HG02763 (cell line): ENCODE measurements around the gene DIRAS1.

Experiments used
- ATAC-seq: cut with Tn5 transposase; IDR thresholded peaks from one replicate; pipeline ENCODE4 v1.9.1; 2021; ENCODE audit warnings: mild to moderate bottlenecking, moderate library complexity; ENCODE audit not compliant: unreplicated experiment

Gene DIRAS1

GRCh38 chr19:2755811-2756210 is 34.6 kb upstream of the DIRAS1 start:
- ATAC-seq = no peak

GRCh38 chr19:2755448-2755705 is 34.2 kb upstream of the DIRAS1 start:
- ATAC-seq = no peak

- ATAC-seq = no peak
These were observed 33.7 kb upstream of the DIRAS1 start for GRCh38 chr19:2754659-2755447.

GRCh38 chr19:2751438-2751830 is 30.3 kb upstream of the DIRAS1 start:
- ATAC-seq = no peak

GRCh38 chr19:2750808-2751437 is 29.8 kb upstream of the DIRAS1 start:
- ATAC-seq = no peak

GRCh38 chr19:2747349-2747748 is 26.2 kb upstream of the DIRAS1 start:
- peak; percentile 47 for ATAC-seq

- no peak for ATAC-seq
These were observed 22.9 kb upstream of the DIRAS1 start for GRCh38 chr19:2744113-2744512.

- no peak for ATAC-seq
These were observed 21.9 kb upstream of the DIRAS1 start for GRCh38 chr19:2743099-2743498.

- no peak for ATAC-seq
These were observed 19.1 kb upstream of the DIRAS1 start for GRCh38 chr19:2740314-2740656.

- ATAC-seq = peak; percentile 90
These were observed 18.6 kb upstream of the DIRAS1 start, which contains the start of gene SLC39A3 for GRCh38 chr19:2739602-2740313. SLC39A3 (minus strand) TSS chr19:2740017; CDS start chr19:2737257, 2,760 bp downstream.

- ATAC-seq = no peak
These were observed 15.5 kb upstream of the DIRAS1 start for GRCh38 chr19:2736550-2737190.

- ATAC-seq = no peak
These were observed 14.2 kb upstream of the DIRAS1 start for GRCh38 chr19:2735374-2735773.

GRCh38 chr19:2734589-2735288 is 13.6 kb upstream of the DIRAS1 start:
- no peak for ATAC-seq

GRCh38 chr19:2733930-2734588 is 12.9 kb upstream of the DIRAS1 start:
- ATAC-seq = no peak

- no peak for ATAC-seq
These were observed 11.7 kb upstream of the DIRAS1 start for GRCh38 chr19:2732883-2733282.

- no peak for ATAC-seq
These were observed 11.1 kb upstream of the DIRAS1 start for GRCh38 chr19:2732157-2732725.

GRCh38 chr19:2731181-2731995 is 10.2 kb upstream of the DIRAS1 start:
- no peak for ATAC-seq

GRCh38 chr19:2729943-2730818 is 9.0 kb upstream of the DIRAS1 start:
- no peak for ATAC-seq
